ENCODE data around the gene RAB3A.
"Not testable (repeated sequence)": the region's sequence is repeated elsewhere in the genome, so short reads cannot be mapped to it uniquely, and the experiment has no call there.

The RAB3A gene

GRCh38 chr19:18221815-18222725 lies 18.2 kb upstream of the RAB3A start:
- no peak overlapping the region for H3K27ac ChIP-seq (ENCODE audit: low read length)
- peaks cover 8% of the 10 kb centered on the region for H3K27me3 ChIP-seq (ENCODE audit: low read depth, low read length)
- H3K36me3 ChIP-seq (ENCODE audit: control insufficient read depth in 1 of 2, insufficient read depth in 2 of 2, low read length in 2 of 2): no peaks in the 10 kb centered on the region
- H3K9me3 ChIP-seq (ENCODE audit: control insufficient read depth in 1 of 2, low read length in 2 of 2): no peaks in the 10 kb centered on the region
- H3K4me3 ChIP-seq (ENCODE audit: low read depth in 1 of 2, low read length in 2 of 2): no peak overlapping the region
- peaks cover 0 to 32% of the 10 kb centered on the region in 2 donors for H3K4me1 ChIP-seq (ENCODE audit: control insufficient read depth in 1 of 2, insufficient read depth in 2 of 2, low read length in 2 of 2)

GRCh38 chr19:18220632-18221275 lies 16.9 kb upstream of the RAB3A start:
- Histone ChIP-seq H3K9me3 (ENCODE audit: control insufficient read depth in 1 of 2, low read length in 2 of 2) (no peaks in the 10 kb centered on the region), H3K27me3 (ENCODE audit: low read depth, low read length) (peaks cover 7% of the 10 kb centered on the region), H3K4me1 (ENCODE audit: control insufficient read depth in 1 of 2, insufficient read depth in 2 of 2, low read length in 2 of 2) (peaks cover 0 to 19% of the 10 kb centered on the region in 2 donors), H3K36me3 (ENCODE audit: control insufficient read depth in 1 of 2, insufficient read depth in 2 of 2, low read length in 2 of 2) (no peaks in the 10 kb centered on the region), H3K4me3 (ENCODE audit: low read depth in 1 of 2, low read length in 2 of 2) (no peak overlapping the region), H3K27ac (ENCODE audit: low read length) (no peak overlapping the region)

DNA sequence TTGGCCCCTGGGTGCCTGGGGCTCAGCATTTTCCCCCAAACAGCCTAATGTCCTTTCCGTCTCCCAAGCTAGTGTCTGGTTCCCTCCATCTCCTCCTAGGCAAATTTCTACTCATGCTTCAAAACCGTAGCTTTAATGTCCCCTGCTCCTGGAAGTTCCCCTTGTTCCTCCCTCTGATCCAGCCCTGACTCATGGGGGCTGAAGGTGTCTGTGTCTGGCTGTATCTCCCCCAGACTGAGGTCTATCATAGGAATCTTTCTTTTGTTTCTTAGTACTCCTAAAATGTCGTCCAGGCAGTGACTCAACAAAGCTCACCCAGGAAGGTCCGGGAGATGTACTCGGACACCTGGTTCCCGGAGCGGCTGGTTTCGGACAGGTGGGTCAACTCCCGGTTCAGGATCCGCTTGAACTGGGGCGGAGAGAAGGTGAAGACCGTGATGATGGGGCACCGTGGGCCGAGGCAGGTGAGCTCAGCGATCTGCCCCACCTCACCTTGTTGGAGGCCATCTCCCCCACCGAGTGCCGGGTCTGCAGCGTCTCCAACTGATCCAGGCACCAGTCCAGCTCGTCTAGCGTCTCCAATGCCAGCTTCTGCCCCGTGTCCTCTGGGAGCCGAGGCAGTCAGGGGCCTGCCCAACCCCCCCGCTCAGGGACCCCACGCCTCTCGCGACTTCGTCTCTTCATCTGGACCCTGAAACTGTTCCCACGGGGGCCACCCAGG lies 16.2 kb upstream of the RAB3A start:
- peaks cover 0 to 12% of the 10 kb centered on the region in 2 donors for H3K4me1 ChIP-seq (ENCODE audit: control insufficient read depth in 1 of 2, insufficient read depth in 2 of 2, low read length in 2 of 2)
- H3K9me3 ChIP-seq (ENCODE audit: control insufficient read depth in 1 of 2, low read length in 2 of 2): no peaks in the 10 kb centered on the region
- no peak overlapping the region for H3K27ac ChIP-seq (ENCODE audit: low read length)
- H3K36me3 ChIP-seq (ENCODE audit: control insufficient read depth in 1 of 2, insufficient read depth in 2 of 2, low read length in 2 of 2): no peaks in the 10 kb centered on the region
- H3K27me3 ChIP-seq (ENCODE audit: low read depth, low read length): peaks cover under 1% of the 10 kb centered on the region
- H3K4me3 ChIP-seq (ENCODE audit: low read depth in 1 of 2, low read length in 2 of 2): no peak overlapping the region

- no peaks in the 10 kb centered on the region for H3K4me1 ChIP-seq (ENCODE audit: control insufficient read depth in 1 of 2, insufficient read depth in 2 of 2, low read length in 2 of 2)
- no peaks in the 10 kb centered on the region for H3K27me3 ChIP-seq (ENCODE audit: low read depth, low read length)
- H3K9me3 ChIP-seq (ENCODE audit: control insufficient read depth in 1 of 2, low read length in 2 of 2): no peaks in the 10 kb centered on the region
- peaks cover 0 to under 1% of the 10 kb centered on the region in 2 donors for H3K36me3 ChIP-seq (ENCODE audit: control insufficient read depth in 1 of 2, insufficient read depth in 2 of 2, low read length in 2 of 2)
- H3K4me3 ChIP-seq (ENCODE audit: low read depth in 1 of 2, low read length in 2 of 2): no peak overlapping the region
- no peak overlapping the region for H3K27ac ChIP-seq (ENCODE audit: low read length)
Observed at GRCh38 chr19:18218600-18218999, 14.8 kb upstream of the RAB3A start.

GRCh38 chr19:18218159-18218558 lies 14.3 kb upstream of the RAB3A start:
- peaks cover 0 to 3% of the 10 kb centered on the region in 2 donors for H3K36me3 ChIP-seq (ENCODE audit: control insufficient read depth in 1 of 2, insufficient read depth in 2 of 2, low read length in 2 of 2)
- H3K4me1 ChIP-seq (ENCODE audit: control insufficient read depth in 1 of 2, insufficient read depth in 2 of 2, low read length in 2 of 2): no peaks in the 10 kb centered on the region
- H3K4me3 ChIP-seq (ENCODE audit: low read depth in 1 of 2, low read length in 2 of 2): no peak overlapping the region
- no peaks in the 10 kb centered on the region for H3K27me3 ChIP-seq (ENCODE audit: low read depth, low read length)
- no peaks in the 10 kb centered on the region for H3K9me3 ChIP-seq (ENCODE audit: control insufficient read depth in 1 of 2, low read length in 2 of 2)
- H3K27ac ChIP-seq (ENCODE audit: low read length): no peak overlapping the region

- no peaks in the 10 kb centered on the region for H3K9me3 ChIP-seq (ENCODE audit: control insufficient read depth in 1 of 2, low read length in 2 of 2)
- no peaks in the 10 kb centered on the region for H3K27me3 ChIP-seq (ENCODE audit: low read depth, low read length)
- H3K4me1 ChIP-seq (ENCODE audit: control insufficient read depth in 1 of 2, insufficient read depth in 2 of 2, low read length in 2 of 2): no peaks in the 10 kb centered on the region
- peaks cover 0 to 3% of the 10 kb centered on the region in 2 donors for H3K36me3 ChIP-seq (ENCODE audit: control insufficient read depth in 1 of 2, insufficient read depth in 2 of 2, low read length in 2 of 2)
- H3K27ac ChIP-seq (ENCODE audit: low read length): no peak overlapping the region
- H3K4me3 ChIP-seq (ENCODE audit: low read depth in 1 of 2, low read length in 2 of 2): no peak overlapping the region
Observed at GRCh38 chr19:18216789-18217188, 12.9 kb upstream of the RAB3A start.

GRCh38 chr19:18214779-18215433 lies 11.1 kb upstream of the RAB3A start:
- Histone ChIP-seq H3K4me3 (ENCODE audit: low read depth in 1 of 2, low read length in 2 of 2) (no peak overlapping the region), H3K4me1 (ENCODE audit: control insufficient read depth in 1 of 2, insufficient read depth in 2 of 2, low read length in 2 of 2) (no peaks in the 10 kb centered on the region), H3K27ac (ENCODE audit: low read length) (no peak overlapping the region), H3K27me3 (ENCODE audit: low read depth, low read length) (no peaks in the 10 kb centered on the region), H3K9me3 (ENCODE audit: control insufficient read depth in 1 of 2, low read length in 2 of 2) (no peaks in the 10 kb centered on the region), H3K36me3 (ENCODE audit: control insufficient read depth in 1 of 2, insufficient read depth in 2 of 2, low read length in 2 of 2) (peaks cover 0 to 3% of the 10 kb centered on the region in 2 donors)

GRCh38 chr19:18211683-18212082 lies 7.8 kb upstream of the RAB3A start:
- H3K9me3 ChIP-seq (ENCODE audit: control insufficient read depth in 1 of 2, low read length in 2 of 2): no peaks in the 10 kb centered on the region
- H3K27me3 ChIP-seq (ENCODE audit: low read depth, low read length): no peaks in the 10 kb centered on the region
- H3K27ac ChIP-seq (ENCODE audit: low read length): no peak overlapping the region

DNA sequence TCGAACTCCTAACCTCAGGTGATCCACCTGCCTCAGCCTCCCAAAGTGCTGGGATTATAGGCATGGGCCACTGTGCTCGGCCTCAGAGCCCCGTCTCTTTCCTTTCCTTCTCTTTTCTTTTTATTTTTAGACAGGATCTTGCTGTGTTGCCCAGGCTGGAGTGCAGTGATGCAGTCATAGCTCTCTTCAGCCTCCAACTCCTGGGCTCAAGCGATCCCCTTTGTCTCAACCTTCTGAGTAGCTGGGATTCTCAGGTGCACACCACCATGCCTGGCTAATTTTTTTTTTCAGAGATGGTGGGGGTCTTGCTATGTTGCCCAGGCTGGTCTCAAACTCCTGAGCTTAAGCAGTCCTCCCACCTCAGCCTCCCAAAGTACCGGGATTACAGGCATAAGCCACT lies 6.1 kb upstream of the RAB3A start:
- H3K27me3 ChIP-seq (ENCODE audit: low read depth, low read length); H3K27ac ChIP-seq (ENCODE audit: low read length); H3K4me3 ChIP-seq (ENCODE audit: low read depth in 1 of 2, low read length in 2 of 2); H3K36me3 ChIP-seq (ENCODE audit: control insufficient read depth in 1 of 2, insufficient read depth in 2 of 2, low read length in 2 of 2); H3K9me3 ChIP-seq (ENCODE audit: control insufficient read depth in 1 of 2, low read length in 2 of 2); H3K4me1 ChIP-seq (ENCODE audit: control insufficient read depth in 1 of 2, insufficient read depth in 2 of 2, low read length in 2 of 2): not testable (repeated sequence)

More at GRCh38 chr19:18211683-18212082, 7.8 kb upstream of the RAB3A start:
- H3K4me3 ChIP-seq (ENCODE audit: low read depth in 1 of 2, low read length in 2 of 2): no peak overlapping the region
- no peaks in the 10 kb centered on the region for H3K4me1 ChIP-seq (ENCODE audit: control insufficient read depth in 1 of 2, insufficient read depth in 2 of 2, low read length in 2 of 2)
- peaks cover 0 to 3% of the 10 kb centered on the region in 2 donors for H3K36me3 ChIP-seq (ENCODE audit: control insufficient read depth in 1 of 2, insufficient read depth in 2 of 2, low read length in 2 of 2)

DNA sequence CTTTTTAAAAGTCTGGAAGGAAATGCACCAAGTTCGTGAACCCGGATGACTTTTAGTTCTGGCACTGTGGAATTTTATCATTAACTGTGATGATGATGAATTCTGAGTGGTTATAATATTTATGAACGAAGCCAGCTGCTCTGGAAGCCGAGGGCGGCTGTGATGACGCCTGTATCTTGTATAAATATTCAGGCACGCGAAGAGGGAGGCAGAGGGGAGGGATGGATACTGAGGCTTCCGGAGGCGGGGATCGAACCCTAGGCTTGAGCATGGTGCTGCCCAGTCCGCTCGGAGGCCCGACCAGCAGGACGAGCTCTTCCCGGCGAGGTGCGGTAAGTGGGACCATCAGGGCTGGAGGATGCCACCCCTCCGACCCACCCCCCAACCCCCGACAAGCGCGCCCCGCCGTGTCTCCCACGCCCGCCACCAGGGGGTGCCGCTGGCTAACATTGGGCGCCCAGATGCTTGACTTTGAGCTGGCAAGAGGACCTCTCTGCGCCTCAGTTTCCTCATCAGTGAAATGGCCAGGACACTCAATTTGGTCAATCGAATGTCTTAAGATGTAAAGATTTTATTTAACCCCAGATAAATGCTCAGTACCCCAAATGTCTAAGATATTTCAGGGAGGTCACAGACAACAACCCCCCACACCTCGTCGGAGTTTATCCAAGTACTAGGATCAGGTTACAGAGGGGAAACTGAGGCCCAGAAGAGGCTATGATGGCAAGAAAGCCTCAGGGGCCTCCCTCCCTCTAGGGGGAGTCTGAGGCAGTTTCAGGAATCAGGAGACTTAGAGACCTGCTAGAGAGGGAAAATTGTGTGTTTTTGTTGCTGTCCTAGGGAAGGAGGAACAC lies 4.5 kb upstream of the RAB3A start:
- Histone ChIP-seq H3K36me3 (ENCODE audit: control insufficient read depth in 1 of 2, insufficient read depth in 2 of 2, low read length in 2 of 2) (no peaks in the 10 kb centered on the region), H3K27ac (ENCODE audit: low read length) (no peak overlapping the region), H3K4me3 (ENCODE audit: low read depth in 1 of 2, low read length in 2 of 2) (no peak overlapping the region), H3K9me3 (ENCODE audit: control insufficient read depth in 1 of 2, low read length in 2 of 2) (no peaks in the 10 kb centered on the region), H3K4me1 (ENCODE audit: control insufficient read depth in 1 of 2, insufficient read depth in 2 of 2, low read length in 2 of 2) (peaks cover under 1 to 11% of the 10 kb centered on the region in 2 donors), H3K27me3 (ENCODE audit: low read depth, low read length) (no peaks in the 10 kb centered on the region)
